ENCODE results near the gene TSHZ1.

DNA sequence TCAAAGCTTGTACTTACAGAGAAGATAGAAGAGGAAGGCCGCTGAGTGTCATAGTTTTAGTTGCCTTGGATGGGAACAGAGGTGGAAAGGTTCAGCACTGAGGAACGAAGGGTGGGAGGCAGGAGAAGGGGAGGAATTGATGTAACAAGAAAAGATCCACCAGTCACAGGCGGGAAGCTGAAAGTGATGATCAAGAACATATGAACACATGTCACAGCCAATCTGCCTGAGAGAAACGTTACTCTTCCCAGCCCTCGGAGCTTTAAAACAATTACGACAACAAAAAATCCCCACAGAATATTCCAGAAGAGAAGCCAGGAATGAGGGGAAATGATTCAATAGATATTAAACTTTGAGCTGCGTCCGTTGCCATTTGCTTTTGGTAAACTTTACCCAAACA, 87.1 kb downstream of the TSHZ1 start:
- TF ChIP-seq, protein P1, sequence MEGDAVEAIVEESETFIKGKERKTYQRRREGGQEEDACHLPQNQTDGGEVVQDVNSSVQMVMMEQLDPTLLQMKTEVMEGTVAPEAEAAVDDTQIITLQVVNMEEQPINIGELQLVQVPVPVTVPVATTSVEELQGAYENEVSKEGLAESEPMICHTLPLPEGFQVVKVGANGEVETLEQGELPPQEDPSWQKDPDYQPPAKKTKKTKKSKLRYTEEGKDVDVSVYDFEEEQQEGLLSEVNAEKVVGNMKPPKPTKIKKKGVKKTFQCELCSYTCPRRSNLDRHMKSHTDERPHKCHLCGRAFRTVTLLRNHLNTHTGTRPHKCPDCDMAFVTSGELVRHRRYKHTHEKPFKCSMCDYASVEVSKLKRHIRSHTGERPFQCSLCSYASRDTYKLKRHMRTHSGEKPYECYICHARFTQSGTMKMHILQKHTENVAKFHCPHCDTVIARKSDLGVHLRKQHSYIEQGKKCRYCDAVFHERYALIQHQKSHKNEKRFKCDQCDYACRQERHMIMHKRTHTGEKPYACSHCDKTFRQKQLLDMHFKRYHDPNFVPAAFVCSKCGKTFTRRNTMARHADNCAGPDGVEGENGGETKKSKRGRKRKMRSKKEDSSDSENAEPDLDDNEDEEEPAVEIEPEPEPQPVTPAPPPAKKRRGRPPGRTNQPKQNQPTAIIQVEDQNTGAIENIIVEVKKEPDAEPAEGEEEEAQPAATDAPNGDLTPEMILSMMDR (IDR thresholded peaks at IDR 0.05 in 8 of 11, conservative IDR thresholded peaks at IDR 0.05 in 3 of 11) = no peak
- no peak for TF ChIP-seq POLR2A (IDR thresholded peaks at IDR 0.05)

Measured in spleen (tissue), 7 donors.